Activated T-cell treated with anti-CD3 and anti-CD28 coated beads for 48 hours (primary cell): ENCODE measurements around the gene BTF3.
"Not testable (repeated sequence)": the region's sequence is repeated elsewhere in the genome, so short reads cannot be mapped to it uniquely, and the experiment has no call there.

Experiments
- DNase-seq: peaks from one replicate; pipeline ENCODE4 v3.0.0-alpha.2; 2020; ENCODE audit warnings: low read depth

Gene BTF3

GRCh38 chr5:73486119-73486899, 11.9 kb upstream of the BTF3 start:
- no peak for DNase-seq

DNA sequence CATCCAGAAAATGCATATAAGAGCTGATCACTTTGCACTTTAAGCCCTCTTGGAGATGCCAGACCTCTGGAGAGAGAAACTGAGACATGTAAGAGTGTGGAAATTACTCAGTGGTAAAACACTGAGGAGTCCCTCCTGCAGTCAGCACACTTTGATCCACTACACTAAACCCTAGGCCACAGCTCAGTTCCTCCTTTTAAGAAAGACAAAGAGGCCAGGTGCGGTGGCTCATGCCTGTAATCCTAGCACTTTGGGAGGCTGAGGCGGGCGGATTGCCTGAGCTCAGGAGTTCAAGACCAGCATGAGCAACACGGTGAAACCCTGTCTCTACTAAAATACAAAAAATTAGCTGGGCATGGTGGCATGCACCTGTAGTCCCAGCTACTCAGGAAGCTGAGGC, 11.0 kb upstream of the BTF3 start:
- DNase-seq = not testable (repeated sequence)

- DNase-seq = no peak
Measured at GRCh38 chr5:73487815-73488214, 10.4 kb upstream of the BTF3 start.

DNA sequence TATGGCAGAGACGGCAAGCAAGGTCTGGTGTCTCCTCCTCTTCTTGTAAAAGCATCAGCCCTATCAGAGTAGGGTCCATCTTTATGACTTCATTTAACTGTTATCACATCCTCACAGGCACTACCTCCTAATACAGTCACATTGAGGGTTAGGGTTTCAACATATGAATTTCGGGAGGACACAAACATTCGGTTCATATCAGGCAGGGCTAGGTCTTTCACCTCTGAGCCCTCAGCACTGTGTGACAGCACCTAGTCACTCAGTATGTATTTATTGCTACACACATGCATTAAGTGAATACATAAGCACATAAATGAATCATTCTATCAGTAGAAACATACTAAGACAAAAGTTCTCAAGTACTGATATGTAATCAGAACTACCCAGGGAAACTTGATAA, 9.4 kb upstream of the BTF3 start:
- no peak for DNase-seq

- DNase-seq = no peak
Measured at GRCh38 chr5:73490088-73490487, 8.2 kb upstream of the BTF3 start.

DNA sequence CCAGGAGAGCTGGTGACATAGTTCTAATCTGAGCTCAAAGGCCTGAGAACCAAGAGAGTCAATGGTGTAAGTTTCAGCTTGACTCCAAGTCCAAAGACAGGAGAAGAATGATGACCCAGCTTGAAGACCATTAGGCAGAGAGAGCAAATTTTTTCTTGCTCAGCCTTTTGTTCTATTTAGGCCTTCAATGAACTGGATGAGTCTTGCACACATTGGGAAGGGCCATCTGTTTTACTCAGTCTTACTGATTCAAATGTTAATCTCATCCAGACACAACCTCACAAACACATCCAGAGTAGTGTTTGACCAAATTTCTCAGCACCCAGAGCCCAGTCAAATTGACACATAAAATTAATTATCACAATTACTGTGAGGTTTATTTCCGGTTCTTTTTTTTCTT, 7.1 kb upstream of the BTF3 start:
- DNase-seq = no peak

DNA sequence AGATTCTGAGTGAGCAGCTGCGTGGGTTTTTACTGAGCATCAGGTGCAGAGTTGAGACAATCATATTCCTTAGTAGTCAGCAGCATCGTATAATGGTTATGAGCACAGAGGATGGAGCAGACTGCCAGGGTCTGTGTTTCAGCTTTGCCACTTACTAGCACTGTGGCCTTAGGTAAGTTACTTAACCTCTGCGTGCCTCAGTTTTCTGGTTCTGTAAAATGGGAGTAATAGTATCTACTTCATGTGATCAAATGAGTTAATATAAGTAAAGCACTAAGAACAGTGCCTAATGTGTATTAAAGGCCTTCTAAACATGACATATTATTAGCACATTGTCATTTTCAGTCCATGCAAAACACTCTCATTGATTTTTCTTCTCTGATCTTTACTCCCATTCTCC, 4.8 kb upstream of the BTF3 start:
- no peak for DNase-seq

- no peak for DNase-seq
Measured at GRCh38 chr5:73494721-73495120, 3.5 kb upstream of the BTF3 start.

DNA sequence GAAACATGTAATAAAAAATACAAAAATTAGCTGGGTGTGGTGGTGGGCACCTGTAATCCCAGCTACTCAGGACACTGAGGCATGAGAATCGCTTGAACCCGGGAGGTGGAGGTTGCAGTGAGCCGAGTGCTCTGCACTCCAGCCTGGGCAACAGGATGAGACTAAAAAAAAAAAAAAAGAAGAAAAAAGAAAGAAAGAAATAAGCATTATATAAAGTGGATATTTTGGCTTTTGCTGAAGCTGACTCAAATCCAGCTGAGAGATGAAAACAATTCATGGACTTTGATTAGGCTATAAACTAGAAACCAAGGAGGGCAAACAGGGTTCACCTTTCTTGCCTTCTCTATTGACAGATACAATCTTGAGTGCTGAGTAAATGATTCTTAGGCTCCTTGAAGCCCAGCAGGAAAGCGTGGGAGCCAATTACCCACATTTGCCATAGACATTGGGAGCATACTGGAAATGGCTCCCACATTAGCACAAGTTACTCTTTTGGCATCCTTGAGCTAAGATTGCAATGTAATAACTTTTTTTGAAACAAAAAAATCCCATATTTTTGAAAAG, 2.4 kb upstream of the BTF3 start:
- no peak for DNase-seq

GRCh38 chr5:73496984-73497457, 1.2 kb upstream of the BTF3 start:
- no peak for DNase-seq

DNA sequence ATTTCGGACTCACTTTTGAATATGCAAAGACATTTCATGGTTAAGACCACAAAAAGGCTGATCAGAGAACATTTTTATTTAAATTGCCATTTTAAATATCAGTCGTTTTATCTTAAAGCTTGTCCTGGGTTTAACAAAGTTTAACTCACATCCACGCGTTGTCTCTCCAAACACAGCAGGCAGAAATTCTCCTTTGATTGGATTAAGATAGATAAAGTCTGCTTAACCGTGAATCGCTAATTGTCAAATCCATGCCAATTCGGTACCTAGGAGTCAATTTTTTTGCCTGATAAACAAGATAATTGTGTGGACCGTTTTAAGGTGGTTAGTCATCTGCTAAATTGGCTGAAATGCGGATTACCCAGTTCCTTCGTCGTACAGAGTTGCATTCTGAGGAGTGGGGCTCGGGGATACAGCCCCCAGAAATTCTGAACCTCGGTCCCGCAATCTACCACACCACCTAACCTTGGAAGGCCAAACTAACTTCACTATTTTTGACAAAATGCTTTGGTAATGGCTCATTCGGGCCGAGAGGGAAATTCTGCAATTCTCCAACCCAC, 665 bp upstream of the BTF3 start:
- no peak for DNase-seq

- no peak for DNase-seq
Measured at GRCh38 chr5:73499187-73499586, 945 bp downstream of the BTF3 start.

- DNase-seq = no peak
Measured at GRCh38 chr5:73499756-73500155, 1.5 kb downstream of the BTF3 start.

DNA sequence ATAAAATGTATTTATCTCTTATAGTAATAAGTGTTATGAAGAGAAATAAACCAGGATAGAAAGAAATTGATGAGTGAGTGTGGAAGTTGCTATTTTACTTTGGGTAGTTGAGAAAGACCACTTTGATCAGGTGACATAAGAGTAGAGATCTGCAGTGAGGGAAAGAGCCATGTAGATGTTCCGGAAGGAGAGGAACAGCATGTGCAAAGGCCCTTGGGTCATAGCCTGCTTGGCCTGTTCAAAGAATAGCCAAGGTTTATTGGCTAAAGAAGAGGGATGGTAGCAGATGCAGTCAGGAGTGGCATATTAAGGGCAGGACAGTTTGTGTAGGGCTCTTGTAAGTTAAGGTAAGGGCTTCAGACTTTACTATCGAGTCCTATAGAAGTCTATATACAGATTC, 3.2 kb downstream of the BTF3 start:
- DNase-seq = no peak

- no peak for DNase-seq
Measured at GRCh38 chr5:73506459-73506955, 8.3 kb downstream of the BTF3 start.

- no peak for DNase-seq
Measured at GRCh38 chr5:73507062-73507461, 8.8 kb downstream of the BTF3 start.

- not testable (repeated sequence) for DNase-seq
Measured at GRCh38 chr5:73508521-73508920, 10.3 kb downstream of the BTF3 start.

DNA sequence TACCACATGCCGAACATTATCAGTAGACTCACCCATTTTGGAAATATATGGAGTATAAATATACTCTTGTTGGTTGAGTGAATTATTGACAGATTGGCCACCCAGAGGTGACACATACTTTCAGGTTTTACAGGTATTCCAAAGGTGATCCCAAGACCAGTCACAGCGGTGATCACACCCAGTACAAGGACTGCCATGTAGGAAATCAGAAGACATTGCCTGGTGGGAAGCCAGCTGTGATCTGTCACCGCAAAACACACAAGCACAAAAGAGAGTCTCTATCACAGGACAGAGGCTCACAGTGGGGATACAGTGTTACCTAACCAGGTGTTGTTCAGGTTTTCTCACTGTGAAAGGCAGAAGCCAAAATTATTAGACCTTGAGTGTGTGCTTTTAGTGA, 15.8 kb downstream of the BTF3 start:
- no peak for DNase-seq

- DNase-seq = no peak
Measured at GRCh38 chr5:73514418-73514817, 16.2 kb downstream of the BTF3 start.

- DNase-seq = no peak
Measured at GRCh38 chr5:73515232-73515631, 17.0 kb downstream of the BTF3 start.

GRCh38 chr5:73519531-73520283, 21.5 kb downstream of the BTF3 start:
- peak; percentile 54 for DNase-seq

- DNase-seq = no peak
Measured at GRCh38 chr5:73522989-73523388, 24.7 kb downstream of the BTF3 start.

GRCh38 chr5:73523861-73524260, 25.6 kb downstream of the BTF3 start:
- no peak for DNase-seq
